Measurements from ENCODE around the gene TRPM6.

DNA sequence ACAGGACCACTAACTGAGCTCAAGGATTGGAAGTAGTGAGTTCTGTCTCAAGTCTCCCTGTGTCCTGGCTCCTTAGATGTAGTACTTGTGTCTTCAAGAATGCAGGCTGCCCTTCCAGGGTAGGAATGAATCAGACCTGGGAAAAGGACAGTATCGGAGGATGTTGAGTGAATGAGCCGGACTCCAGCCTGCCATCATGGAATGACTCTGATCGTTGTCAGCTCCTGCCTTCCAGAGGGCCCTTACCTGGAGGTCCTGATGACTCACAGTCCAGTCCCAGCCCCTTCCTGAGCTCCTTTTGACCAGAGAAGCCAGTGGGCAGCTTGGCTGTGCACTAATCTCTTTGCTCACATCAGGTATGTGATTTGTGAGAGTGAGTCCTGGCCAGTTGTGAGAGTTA, 161.1 kb downstream of the TRPM6 start:
- TF ChIP-seq, protein P1, sequence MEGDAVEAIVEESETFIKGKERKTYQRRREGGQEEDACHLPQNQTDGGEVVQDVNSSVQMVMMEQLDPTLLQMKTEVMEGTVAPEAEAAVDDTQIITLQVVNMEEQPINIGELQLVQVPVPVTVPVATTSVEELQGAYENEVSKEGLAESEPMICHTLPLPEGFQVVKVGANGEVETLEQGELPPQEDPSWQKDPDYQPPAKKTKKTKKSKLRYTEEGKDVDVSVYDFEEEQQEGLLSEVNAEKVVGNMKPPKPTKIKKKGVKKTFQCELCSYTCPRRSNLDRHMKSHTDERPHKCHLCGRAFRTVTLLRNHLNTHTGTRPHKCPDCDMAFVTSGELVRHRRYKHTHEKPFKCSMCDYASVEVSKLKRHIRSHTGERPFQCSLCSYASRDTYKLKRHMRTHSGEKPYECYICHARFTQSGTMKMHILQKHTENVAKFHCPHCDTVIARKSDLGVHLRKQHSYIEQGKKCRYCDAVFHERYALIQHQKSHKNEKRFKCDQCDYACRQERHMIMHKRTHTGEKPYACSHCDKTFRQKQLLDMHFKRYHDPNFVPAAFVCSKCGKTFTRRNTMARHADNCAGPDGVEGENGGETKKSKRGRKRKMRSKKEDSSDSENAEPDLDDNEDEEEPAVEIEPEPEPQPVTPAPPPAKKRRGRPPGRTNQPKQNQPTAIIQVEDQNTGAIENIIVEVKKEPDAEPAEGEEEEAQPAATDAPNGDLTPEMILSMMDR (IDR thresholded peaks at IDR 0.05), result no peak
- TF ChIP-seq POLR2AphosphoS5 (IDR thresholded peaks at IDR 0.05; ENCODE audit: insufficient read depth in 1 of 2, low read depth in 1 of 2), result no peak

Measured in vagina (tissue), 2 donors.